Adipocyte (in vitro differentiated cells): ENCODE measurements around the gene GPATCH2.

Source experiments
- DNase-seq: peaks from one replicate; pipeline ENCODE4 v3.0.0-alpha.2; 2015; ENCODE audit warnings: low read depth
- H3K27me3 ChIP-seq: replicated peaks from 2 replicates; pipeline ENCODE4 v1.7.0; 2013; ENCODE audit warnings: mild to moderate bottlenecking, low read length, moderate library complexity; ENCODE audit not compliant: control insufficient read depth, insufficient read depth
- H3K36me3 ChIP-seq: 2 replicates; pipeline ENCODE4 v1.7.0; 2013; ENCODE audit warnings: low read length, mild to moderate bottlenecking, moderate library complexity; ENCODE audit not compliant: control insufficient read depth, insufficient read depth, severe bottlenecking
- H3K4me1 ChIP-seq: 2 replicates; pipeline ENCODE4 v1.7.0; 2013; ENCODE audit warnings: mild to moderate bottlenecking, low read length, moderate library complexity; ENCODE audit not compliant: control insufficient read depth, insufficient read depth
- H3K4me3 ChIP-seq: 2 replicates; pipeline ENCODE4 v1.7.0; 2013; ENCODE audit warnings: mild to moderate bottlenecking, low read length, moderate library complexity
- H3K9ac ChIP-seq: 2 replicates; pipeline ENCODE4 v1.7.0; 2013; ENCODE audit warnings: mild to moderate bottlenecking, low read length, moderate library complexity
- H3K9me3 ChIP-seq: 2 replicates; pipeline ENCODE4 v1.7.0; 2013; ENCODE audit warnings: mild to moderate bottlenecking, low read length, moderate library complexity; ENCODE audit not compliant: control insufficient read depth

The GPATCH2 gene

GRCh38 chr1:217478450-217478849 is 152.4 kb downstream of the GPATCH2 start:
- no peak overlapping the region for H3K9ac ChIP-seq
- H3K4me3 ChIP-seq = no peak overlapping the region
- peaks cover 8% of the 10 kb centered on the region for H3K9me3 ChIP-seq
- peaks cover 5% of the 10 kb centered on the region for H3K4me1 ChIP-seq
- peaks cover 17% of the 10 kb centered on the region for H3K36me3 ChIP-seq
- H3K27me3 ChIP-seq = no peaks in the 10 kb centered on the region
- no peak for DNase-seq

- H3K36me3 ChIP-seq = peaks cover 3% of the 10 kb centered on the region
- no peak overlapping the region for H3K9ac ChIP-seq
- H3K27me3 ChIP-seq = no peaks in the 10 kb centered on the region
- DNase-seq = no peak
- H3K4me1 ChIP-seq = no peaks in the 10 kb centered on the region
- no peak overlapping the region for H3K4me3 ChIP-seq
- H3K9me3 ChIP-seq = no peaks in the 10 kb centered on the region
Measured at GRCh38 chr1:217472915-217473314, 158.0 kb downstream of the GPATCH2 start.

GRCh38 chr1:217471403-217471802 is 159.5 kb downstream of the GPATCH2 start:
- Histone ChIP-seq H3K9me3 (no peaks in the 10 kb centered on the region), H3K4me1 (no peaks in the 10 kb centered on the region), H3K36me3 (no peaks in the 10 kb centered on the region), H3K27me3 (no peaks in the 10 kb centered on the region), H3K9ac (no peak overlapping the region), H3K4me3 (no peak overlapping the region)
- DNase-seq = no peak

GRCh38 chr1:217469983-217470382 is 160.9 kb downstream of the GPATCH2 start:
- no peaks in the 10 kb centered on the region for H3K27me3 ChIP-seq
- no peak overlapping the region for H3K4me3 ChIP-seq
- no peaks in the 10 kb centered on the region for H3K4me1 ChIP-seq
- no peak overlapping the region for H3K9ac ChIP-seq
- DNase-seq = no peak
- H3K9me3 ChIP-seq = peaks cover 10% of the 10 kb centered on the region
- H3K36me3 ChIP-seq = peaks cover 7% of the 10 kb centered on the region

- DNase-seq = no peak
- H3K4me1 ChIP-seq = no peaks in the 10 kb centered on the region
- H3K4me3 ChIP-seq = peak overlapping the region; percentile 24
- no peaks in the 10 kb centered on the region for H3K27me3 ChIP-seq
- H3K36me3 ChIP-seq = peaks cover 7% of the 10 kb centered on the region
- H3K9me3 ChIP-seq = peaks cover 15% of the 10 kb centered on the region
- no peak overlapping the region for H3K9ac ChIP-seq
Measured at GRCh38 chr1:217465102-217465501, 165.8 kb downstream of the GPATCH2 start.

GRCh38 chr1:217462666-217463065 is 168.2 kb downstream of the GPATCH2 start:
- DNase-seq = no peak
- H3K4me1 ChIP-seq = no peaks in the 10 kb centered on the region
- no peaks in the 10 kb centered on the region for H3K27me3 ChIP-seq
- no peak overlapping the region for H3K9ac ChIP-seq
- H3K36me3 ChIP-seq = peaks cover 7% of the 10 kb centered on the region
- H3K9me3 ChIP-seq = peaks cover 15% of the 10 kb centered on the region
- no peak overlapping the region for H3K4me3 ChIP-seq

- DNase-seq = no peak
- H3K4me3 ChIP-seq = no peak overlapping the region
- no peak overlapping the region for H3K9ac ChIP-seq
- H3K27me3 ChIP-seq = no peaks in the 10 kb centered on the region
- H3K36me3 ChIP-seq = peaks cover 10% of the 10 kb centered on the region
- no peaks in the 10 kb centered on the region for H3K4me1 ChIP-seq
- peaks cover 15% of the 10 kb centered on the region for H3K9me3 ChIP-seq
Measured at GRCh38 chr1:217462159-217462558, 168.7 kb downstream of the GPATCH2 start.

- Histone ChIP-seq H3K36me3 (peaks cover 12% of the 10 kb centered on the region), H3K4me1 (no peaks in the 10 kb centered on the region), H3K27me3 (no peaks in the 10 kb centered on the region), H3K9ac (no peak overlapping the region), H3K4me3 (no peak overlapping the region), H3K9me3 (no peaks in the 10 kb centered on the region)
- DNase-seq = no peak
Measured at GRCh38 chr1:217457016-217457415, 173.9 kb downstream of the GPATCH2 start.

- H3K4me1 ChIP-seq = no peaks in the 10 kb centered on the region
- no peak overlapping the region for H3K9ac ChIP-seq
- DNase-seq = no peak
- H3K4me3 ChIP-seq = no peak overlapping the region
- H3K36me3 ChIP-seq = peaks cover 12% of the 10 kb centered on the region
- no peaks in the 10 kb centered on the region for H3K9me3 ChIP-seq
- H3K27me3 ChIP-seq = no peaks in the 10 kb centered on the region
Measured at GRCh38 chr1:217456261-217456660, 174.6 kb downstream of the GPATCH2 start.

- no peaks in the 10 kb centered on the region for H3K27me3 ChIP-seq
- peaks cover 21% of the 10 kb centered on the region for H3K36me3 ChIP-seq
- DNase-seq = no peak
Measured at GRCh38 chr1:217453816-217454215, 177.1 kb downstream of the GPATCH2 start.

GRCh38 chr1:217449370-217449769 is 181.5 kb downstream of the GPATCH2 start:
- Histone ChIP-seq H3K4me3 (no peak overlapping the region), H3K27me3 (no peaks in the 10 kb centered on the region), H3K36me3 (peaks cover 44% of the 10 kb centered on the region)

More at GRCh38 chr1:217453816-217454215, 177.1 kb downstream of the GPATCH2 start:
- Histone ChIP-seq H3K9me3 (no peaks in the 10 kb centered on the region), H3K4me1 (no peaks in the 10 kb centered on the region), H3K4me3 (no peak overlapping the region), H3K9ac (no peak overlapping the region)

GRCh38 chr1:217443845-217444244 is 187.0 kb downstream of the GPATCH2 start:
- H3K9ac ChIP-seq = no peak overlapping the region
- H3K4me3 ChIP-seq = no peak overlapping the region

More at GRCh38 chr1:217449370-217449769, 181.5 kb downstream of the GPATCH2 start:
- no peak for DNase-seq
- no peaks in the 10 kb centered on the region for H3K9me3 ChIP-seq
- H3K4me1 ChIP-seq = no peaks in the 10 kb centered on the region
- no peak overlapping the region for H3K9ac ChIP-seq

More at GRCh38 chr1:217443845-217444244, 187.0 kb downstream of the GPATCH2 start:
- peaks cover 39% of the 10 kb centered on the region for H3K36me3 ChIP-seq
- H3K27me3 ChIP-seq = no peaks in the 10 kb centered on the region
- no peaks in the 10 kb centered on the region for H3K9me3 ChIP-seq
- no peak for DNase-seq
- H3K4me1 ChIP-seq = no peaks in the 10 kb centered on the region
